ENCODE measurements around the gene HPCAL1. TPM values are rescaled to one million over a fixed set of nuclear protein-coding genes. Genes with fewer than 3 reads are reported as not detected.

The HPCAL1 gene
- total and polyA plus RNA-seq, 2 experiments from 2014 or later: 13.4 to 25.5 TPM

DNA sequence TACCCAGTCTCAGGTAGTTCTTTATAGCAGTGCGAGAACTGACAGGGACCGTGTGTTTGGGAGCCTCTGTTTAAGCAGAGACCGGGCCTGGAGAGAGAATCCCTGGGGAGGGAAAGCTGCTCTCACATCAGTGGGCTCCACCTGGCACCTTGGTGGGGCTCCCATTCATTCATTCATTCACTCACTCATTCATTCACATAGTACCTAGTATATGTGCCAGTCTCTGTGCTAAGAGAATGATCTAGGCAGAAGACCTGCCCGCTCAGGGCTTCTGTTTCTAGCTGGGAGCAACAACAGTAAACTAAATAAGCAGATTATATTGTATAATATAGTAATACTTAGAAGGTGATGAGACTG, 17.8 kb downstream of the HPCAL1 start:
- H3K27ac ChIP-seq: no peak overlapping the region
- TF ChIP-seq, protein P1, sequence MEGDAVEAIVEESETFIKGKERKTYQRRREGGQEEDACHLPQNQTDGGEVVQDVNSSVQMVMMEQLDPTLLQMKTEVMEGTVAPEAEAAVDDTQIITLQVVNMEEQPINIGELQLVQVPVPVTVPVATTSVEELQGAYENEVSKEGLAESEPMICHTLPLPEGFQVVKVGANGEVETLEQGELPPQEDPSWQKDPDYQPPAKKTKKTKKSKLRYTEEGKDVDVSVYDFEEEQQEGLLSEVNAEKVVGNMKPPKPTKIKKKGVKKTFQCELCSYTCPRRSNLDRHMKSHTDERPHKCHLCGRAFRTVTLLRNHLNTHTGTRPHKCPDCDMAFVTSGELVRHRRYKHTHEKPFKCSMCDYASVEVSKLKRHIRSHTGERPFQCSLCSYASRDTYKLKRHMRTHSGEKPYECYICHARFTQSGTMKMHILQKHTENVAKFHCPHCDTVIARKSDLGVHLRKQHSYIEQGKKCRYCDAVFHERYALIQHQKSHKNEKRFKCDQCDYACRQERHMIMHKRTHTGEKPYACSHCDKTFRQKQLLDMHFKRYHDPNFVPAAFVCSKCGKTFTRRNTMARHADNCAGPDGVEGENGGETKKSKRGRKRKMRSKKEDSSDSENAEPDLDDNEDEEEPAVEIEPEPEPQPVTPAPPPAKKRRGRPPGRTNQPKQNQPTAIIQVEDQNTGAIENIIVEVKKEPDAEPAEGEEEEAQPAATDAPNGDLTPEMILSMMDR (IDR thresholded peaks at IDR 0.05; ENCODE audit: low read depth, low read length): no peak
- H3K9me3 ChIP-seq (ENCODE audit: low read depth): no peaks in the 10 kb centered on the region
- no peak overlapping the region for H3K4me3 ChIP-seq
- no peaks in the 10 kb centered on the region for H3K36me3 ChIP-seq
- H3K4me1 ChIP-seq (ENCODE audit: low read depth): no peaks in the 10 kb centered on the region
- H3K27me3 ChIP-seq: no peaks in the 10 kb centered on the region
- no peak for DNase-seq (ENCODE audit: low read depth in 1 of 2, low spot score in 1 of 2)

DNA sequence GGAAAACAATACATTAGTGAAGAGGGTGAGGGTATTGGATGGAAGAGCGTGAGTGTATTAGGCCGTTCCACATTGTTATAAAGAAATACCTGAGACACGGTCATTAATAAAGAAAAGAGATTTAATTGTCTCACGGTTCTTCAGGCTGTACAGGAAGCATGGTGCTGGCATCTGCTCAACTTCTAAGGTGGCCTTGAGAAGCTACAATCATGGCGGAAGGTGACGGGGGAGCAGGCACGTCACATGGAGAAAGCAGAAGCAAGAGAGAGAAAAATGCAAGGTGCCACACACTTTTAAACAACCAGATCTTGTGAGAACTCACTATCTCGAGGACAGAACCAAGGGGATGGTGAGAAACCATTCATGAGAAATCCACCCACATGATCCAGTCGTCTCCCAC, 18.2 kb downstream of the HPCAL1 start:
- TF ChIP-seq, protein P1 (IDR thresholded peaks at IDR 0.05; ENCODE audit: low read depth, low read length): no peak

DNA sequence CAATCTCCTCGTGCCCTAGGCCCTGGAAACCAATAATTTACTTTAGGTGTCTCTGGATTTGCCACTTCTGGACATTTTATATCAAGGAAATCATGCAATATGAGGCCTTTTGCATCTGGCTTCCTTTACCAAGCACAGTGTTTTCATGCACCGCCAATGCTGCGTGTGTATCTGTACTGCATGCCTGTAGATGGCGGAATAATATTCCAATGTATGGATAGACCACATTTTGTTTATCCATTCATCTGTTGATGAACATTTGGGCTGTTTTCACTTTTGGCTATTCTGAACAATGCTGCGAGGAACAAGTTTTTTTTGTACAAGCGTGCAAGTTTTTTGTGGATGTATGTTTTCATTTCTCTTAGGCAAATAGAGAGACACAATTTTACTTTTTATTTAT, 18.9 kb downstream of the HPCAL1 start:
- no peak overlapping the region for H3K4me3 ChIP-seq
- H3K9me3 ChIP-seq (ENCODE audit: low read depth): no peaks in the 10 kb centered on the region
- no peak for DNase-seq (ENCODE audit: low read depth in 1 of 2, low spot score in 1 of 2)
- H3K27me3 ChIP-seq: no peaks in the 10 kb centered on the region
- TF ChIP-seq, protein P1 (IDR thresholded peaks at IDR 0.05; ENCODE audit: low read depth, low read length): no peak
- H3K36me3 ChIP-seq: no peaks in the 10 kb centered on the region
- H3K4me1 ChIP-seq (ENCODE audit: low read depth): no peaks in the 10 kb centered on the region
- H3K27ac ChIP-seq: no peak overlapping the region

More for the DNA sequence above, 18.2 kb downstream of the HPCAL1 start:
- H3K4me3 ChIP-seq: no peak overlapping the region
- no peaks in the 10 kb centered on the region for H3K9me3 ChIP-seq (ENCODE audit: low read depth)
- H3K27me3 ChIP-seq: no peaks in the 10 kb centered on the region
- no peaks in the 10 kb centered on the region for H3K36me3 ChIP-seq
- H3K4me1 ChIP-seq (ENCODE audit: low read depth): no peaks in the 10 kb centered on the region
- no peak overlapping the region for H3K27ac ChIP-seq
- DNase-seq (ENCODE audit: low read depth in 1 of 2, low spot score in 1 of 2): no peak

DNA sequence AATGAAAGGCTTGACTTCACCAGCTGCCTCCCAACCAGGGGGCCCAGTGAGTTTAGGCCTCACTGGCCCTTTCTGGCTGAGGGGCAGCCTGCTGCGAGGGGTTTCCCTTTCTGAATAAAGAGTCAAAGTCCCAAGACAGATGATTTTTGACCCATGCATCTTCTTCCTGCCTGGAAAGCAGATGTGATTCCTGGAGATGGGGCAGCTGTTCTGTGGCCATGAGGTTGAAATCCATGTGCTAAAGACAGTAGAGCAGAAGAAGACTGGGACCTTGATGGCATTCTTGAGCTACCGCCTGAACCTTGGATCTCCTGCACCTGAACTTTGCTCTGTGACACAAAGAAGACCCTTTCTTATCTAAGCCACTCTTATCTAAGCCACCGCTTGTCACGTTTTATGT, 19.8 kb downstream of the HPCAL1 start:
- no peak overlapping the region for H3K4me3 ChIP-seq
- H3K9me3 ChIP-seq (ENCODE audit: low read depth): no peaks in the 10 kb centered on the region
- no peaks in the 10 kb centered on the region for H3K36me3 ChIP-seq
- no peaks in the 10 kb centered on the region for H3K27me3 ChIP-seq
- no peaks in the 10 kb centered on the region for H3K4me1 ChIP-seq (ENCODE audit: low read depth)
- TF ChIP-seq, protein P1 (IDR thresholded peaks at IDR 0.05; ENCODE audit: low read depth, low read length): no peak
- H3K27ac ChIP-seq: no peak overlapping the region
- DNase-seq (ENCODE audit: low read depth in 1 of 2, low spot score in 1 of 2): no peak

DNA sequence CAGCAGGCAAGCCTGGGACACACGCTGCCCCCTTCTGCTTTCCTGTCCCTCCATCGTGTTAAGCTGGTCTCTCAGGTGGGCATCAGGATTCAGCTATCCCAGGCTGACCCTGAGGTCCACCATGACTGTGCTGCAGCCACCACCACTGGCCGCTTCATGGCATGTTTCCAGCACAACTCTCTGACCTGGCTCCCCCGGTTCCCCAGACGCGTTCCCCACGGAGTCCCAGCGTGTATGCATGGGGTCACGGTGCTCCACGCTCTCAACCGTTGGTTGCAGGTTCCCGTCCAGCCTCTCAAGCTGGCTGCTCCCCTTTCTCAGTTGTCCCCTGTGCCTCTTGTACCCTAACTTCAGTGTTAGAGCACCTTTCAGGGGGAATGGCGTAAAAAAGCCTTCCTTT, 20.3 kb downstream of the HPCAL1 start:
- Histone ChIP-seq H3K4me1 (ENCODE audit: low read depth) (no peaks in the 10 kb centered on the region), H3K9me3 (ENCODE audit: low read depth) (no peaks in the 10 kb centered on the region), H3K27me3 (no peaks in the 10 kb centered on the region), H3K36me3 (no peaks in the 10 kb centered on the region), H3K4me3 (no peak overlapping the region), H3K27ac (no peak overlapping the region)
- TF ChIP-seq, protein P1 (IDR thresholded peaks at IDR 0.05; ENCODE audit: low read depth, low read length): no peak
- no peak for DNase-seq (ENCODE audit: low read depth in 1 of 2, low spot score in 1 of 2)

DNA sequence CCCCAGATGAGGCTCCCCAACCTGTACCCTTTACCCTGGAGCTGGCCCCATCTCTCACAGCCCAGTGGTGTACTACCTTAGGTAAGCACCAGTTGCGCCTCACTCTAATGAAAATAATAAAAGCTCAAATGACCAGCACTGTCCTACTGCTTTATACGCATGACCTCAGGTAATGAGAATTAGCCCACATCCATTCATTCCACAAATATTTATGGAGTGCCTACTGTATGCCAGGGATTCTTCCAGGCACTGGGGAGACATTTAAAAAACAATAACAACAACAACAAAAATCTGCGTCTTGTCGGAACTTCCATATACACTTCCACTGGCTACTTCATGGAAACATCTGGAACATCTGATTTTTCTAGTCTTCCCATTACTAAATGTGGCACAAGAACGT, 20.8 kb downstream of the HPCAL1 start:
- TF ChIP-seq, protein P1 (IDR thresholded peaks at IDR 0.05; ENCODE audit: low read depth, low read length): no peak
- Histone ChIP-seq H3K9me3 (ENCODE audit: low read depth) (no peaks in the 10 kb centered on the region), H3K27ac (no peak overlapping the region), H3K4me3 (no peak overlapping the region), H3K36me3 (no peaks in the 10 kb centered on the region), H3K4me1 (ENCODE audit: low read depth) (no peaks in the 10 kb centered on the region), H3K27me3 (no peaks in the 10 kb centered on the region)
- no peak for DNase-seq (ENCODE audit: low read depth in 1 of 2, low spot score in 1 of 2)
